HCT116 (cell line): Measurements from ENCODE around the gene ZFP1. TPM values are rescaled to one million over a fixed set of nuclear protein-coding genes. Genes with fewer than 3 reads are reported as not detected.

Experiments used
- ATAC-seq: fragments of 200-7000 bp; cut with Tn5 transposase; 2 replicates; pipeline ENCODE4 v1.9.1; 2020; ENCODE audit warnings: mild to moderate bottlenecking, moderate library complexity
- BruUV-seq: library from RNA; stranded (reverse); fragments of 400-500 nt; replicated peaks from 2 replicates; lab custom pipeline; 2021; lab: Mats Ljungman, UMichigan
- CTCF ChIA-PET: fragments of 300-600 bp; sonication (Branson Sonifier 250); formaldehyde crosslinking; loops from one replicate; lab custom pipeline; 2021; ENCODE audit warnings: antibody characterized with exemption; lab: Charles Lee
- POLR2A ChIA-PET: fragments of 300-600, 350-600 bp; sonication (Branson Sonifier 250); formaldehyde crosslinking; loops from one replicate; lab custom pipeline; 2021; ENCODE audit warnings: antibody characterized with exemption; lab: Charles Lee
- RAD21 ChIA-PET, 2 experiments: fragments of 300-600 bp; sonication (Branson Sonifier 250); formaldehyde crosslinking; loops; one replicate each; lab custom pipeline; 2023; ENCODE audit warnings: low total read pairs in 2 of 2; ENCODE audit not compliant: uncharacterized antibody in 2 of 2, unreplicated experiment in 2 of 2, low non-redundant PET in 1 of 2; lab: Charles Lee
- DNase-seq: peaks from one replicate; pipeline ENCODE4 v3.0.0-alpha.2; 2010; ENCODE audit warnings: low read depth, low spot score
- H2AFZ ChIP-seq: fragments of 200-600 bp; shearing (Covaris generic), sonication (generic); 2 replicates; pipeline ENCODE4 v1.6.1; 2017; ENCODE audit warnings: low read depth, mixed run types, mixed read lengths, antibody characterized with exemption, low read length; ENCODE audit not compliant: poor library complexity, severe bottlenecking
- H3K27ac ChIP-seq: 2 replicates; pipeline ENCODE4 v1.5.1; 2012; ENCODE audit warnings: low read depth, low read length
- H3K27me3 ChIP-seq: fragments of 200-600 bp; sonication (generic); 2 replicates; pipeline ENCODE4 v1.6.1; 2016; ENCODE audit warnings: mixed run types, low read length, mixed read lengths; ENCODE audit not compliant: insufficient read depth
- H3K36me3 ChIP-seq, 2 experiments: fragments of 200-500 bp in 1 of 2; fragments of 200-600 bp in 1 of 2; sonication (Bioruptor generic) in 1 of 2; sonication (generic) in 1 of 2; 2 replicates each; pipeline versions ENCODE4 v1.5.1 to v1.6.1; 2014 to 2016; ENCODE audit warnings: low read length in 2 of 2, inconsistent platforms in 1 of 2, mixed read lengths in 1 of 2, mixed run types in 1 of 2; ENCODE audit not compliant: insufficient read depth in 2 of 2, control insufficient read depth in 1 of 2
- H3K4me1 ChIP-seq, 2 experiments: fragments of 200-600 bp in 1 of 2; sonication (generic) in 1 of 2; 2 replicates each; pipeline versions ENCODE4 v1.5.1 to v1.6.1; 2012 to 2017; ENCODE audit warnings: low read length in 2 of 2, inconsistent platforms in 1 of 2, mild to moderate bottlenecking in 1 of 2, mixed read lengths in 1 of 2, mixed run types in 1 of 2, moderate library complexity in 1 of 2; ENCODE audit not compliant: insufficient read depth in 2 of 2, control insufficient read depth in 1 of 2
- H3K4me2 ChIP-seq: fragments of 200-600 bp; sonication (generic); 2 replicates; pipeline ENCODE4 v1.6.1; 2017; ENCODE audit warnings: mixed run types, low read length, mixed read lengths
- H3K4me3 ChIP-seq, 2 experiments: fragments of 200-600 bp in 1 of 2; sonication (generic) in 1 of 2; replicated peaks in 1 of 2; 2 replicates each; pipeline ENCODE4 v1.5.1; 2011 to 2016; ENCODE audit warnings: low read length in 2 of 2, control low read depth in 1 of 2, low read depth in 1 of 2, mild to moderate bottlenecking in 1 of 2, mixed read lengths in 1 of 2, mixed run types in 1 of 2
- H3K79me2 ChIP-seq: fragments of 200-600 bp; sonication (generic); 2 replicates; pipeline ENCODE4 v1.6.1; 2017; ENCODE audit warnings: mild to moderate bottlenecking, mixed run types, low read length, moderate library complexity, mixed read lengths; ENCODE audit not compliant: insufficient read depth
- H3K9ac ChIP-seq: fragments of 200-600 bp; sonication (generic); 2 replicates; pipeline ENCODE4 v1.6.1; 2016; ENCODE audit warnings: low read length, mixed read lengths
- H3K9me2 ChIP-seq: fragments of 200-600 bp; sonication (generic), shearing (Covaris generic); 2 replicates; pipeline ENCODE4 v1.6.1; 2017; ENCODE audit warnings: mixed run types, mild to moderate bottlenecking, moderate library complexity; ENCODE audit not compliant: insufficient read depth
- H3K9me3 ChIP-seq, 2 experiments: fragments of 200-500 bp in 1 of 2; fragments of 200-600 bp in 1 of 2; sonication (Bioruptor generic) in 1 of 2; sonication (generic) in 1 of 2; 2 replicates each; pipeline ENCODE4 v1.6.1; 2014 to 2017; ENCODE audit warnings: low read length in 2 of 2, mixed read lengths in 2 of 2, inconsistent platforms in 1 of 2, low read depth in 1 of 2, mild to moderate bottlenecking in 1 of 2, mixed run types in 1 of 2, moderate library complexity in 1 of 2; ENCODE audit not compliant: control insufficient read depth in 1 of 2, insufficient read depth in 1 of 2
- H4K20me1 ChIP-seq: fragments of 200-600 bp; sonication (generic), shearing (Covaris generic); 2 replicates; pipeline ENCODE4 v1.6.1; 2017; ENCODE audit warnings: mixed run types, mild to moderate bottlenecking, moderate library complexity; ENCODE audit not compliant: insufficient read depth
- CBX3 ChIP-seq: IDR thresholded peaks from 2 replicates; pipeline ENCODE4 v1.6.1; 2012; ENCODE audit warnings: low read depth
- CTCF ChIP-seq, 3 experiments: fragments of 200-600 bp in 1 of 3; sonication (generic) in 1 of 3; IDR thresholded peaks in 2 of 3; conservative IDR thresholded peaks in 1 of 3; 2 replicates each; pipeline ENCODE4 v1.5.1; 2012 to 2017; ENCODE audit warnings: low read depth in 2 of 3, low read length in 2 of 3, antibody characterized with exemption in 1 of 3, borderline replicate concordance in 1 of 3, control low read depth in 1 of 3, mild to moderate bottlenecking in 1 of 3, mixed read lengths in 1 of 3, mixed run types in 1 of 3, moderate library complexity in 1 of 3; ENCODE audit not compliant: insufficient read depth in 1 of 3
- EGR1 ChIP-seq: IDR thresholded peaks from 2 replicates; pipeline ENCODE4 v1.6.1; 2012; ENCODE audit warnings: low read depth
- ELF1 ChIP-seq: IDR thresholded peaks from 2 replicates; pipeline ENCODE4 v1.6.1; 2012; ENCODE audit warnings: low read depth, borderline replicate concordance
- JUND ChIP-seq: IDR thresholded peaks from 2 replicates; pipeline ENCODE4 v1.6.1; 2012
- POLR2AphosphoS5 ChIP-seq: IDR thresholded peaks from 2 replicates; pipeline ENCODE4 v1.6.1; 2011; ENCODE audit warnings: mild to moderate bottlenecking, low read depth, low read length, moderate library complexity
- SIN3A ChIP-seq: IDR thresholded peaks from 2 replicates; pipeline ENCODE4 v1.6.1; 2012; ENCODE audit warnings: low read depth
- SRF ChIP-seq: IDR thresholded peaks from 2 replicates; pipeline ENCODE4 v1.6.1; 2012; ENCODE audit warnings: low read depth
- ZFX ChIP-seq: fragments of 450-650 bp; IDR thresholded peaks from 2 replicates; pipeline ENCODE4 v1.6.1; 2017
- ZNF274 ChIP-seq: fragments of 200-500 bp; sonication (Bioruptor generic); IDR thresholded peaks from 2 replicates; pipeline ENCODE4 v1.6.1; 2014; ENCODE audit warnings: mild to moderate bottlenecking, low read depth, low read length, inconsistent platforms
- intact Hi-C: fragments of 100-400 bp; cut with micrococcal nuclease; formaldehyde crosslinking; loops from 2 replicates; pipeline ENCODE4 v1.10.0; 2022
- total RNA-seq: library from RNA; stranded (reverse); gene quantifications from one replicate; pipeline ENCODE4 v1.2.1, GENCODE V29; 2021; ENCODE audit not compliant: unreplicated experiment

Gene ZFP1
- total RNA-seq, 1 experiment from 2014 or later: 12.8 TPM

- no peaks in the 10 kb centered on the region for H4K20me1 ChIP-seq
- ChIA-PET POLR2A (no interaction called here), CTCF (no interaction called here), RAD21 (no interaction called here)
- H3K9ac ChIP-seq: no peak overlapping the region
- no peaks in the 10 kb centered on the region for H3K9me3 ChIP-seq
- no peak overlapping the region for H3K27ac ChIP-seq
- H3K4me1 ChIP-seq: no peaks in the 10 kb centered on the region
- H3K4me2 ChIP-seq: no peak overlapping the region
- TF ChIP-seq JUND: no peak
- TF ChIP-seq SRF: no peak
- TF ChIP-seq CTCF (IDR thresholded peaks at IDR 0.05 in 2 of 3, conservative IDR thresholded peaks at IDR 0.05 in 1 of 3; ENCODE audit: borderline replicate concordance in 1 of 3, insufficient read depth in 1 of 3, low read depth in 2 of 3, low read length in 2 of 3): no peak
- TF ChIP-seq CBX3: no peak
- TF ChIP-seq EGR1: no peak
- TF ChIP-seq ZNF274: no peak
- TF ChIP-seq SIN3A: no peak
- no peak for TF ChIP-seq ELF1
- TF ChIP-seq POLR2AphosphoS5: no peak
- no peak for TF ChIP-seq ZFX
- no peak overlapping the region for H3K4me3 ChIP-seq
- DNase-seq (no peak), ATAC-seq (no peak)
- intact Hi-C loops: no loop called here
- no TSS peak for BruUV-seq
- H3K9me2 ChIP-seq: no peaks in the 10 kb centered on the region
- H3K36me3 ChIP-seq: no peaks in the 10 kb centered on the region
- H2AFZ ChIP-seq: no peak overlapping the region
- H3K79me2 ChIP-seq: no peaks in the 10 kb centered on the region
- no peaks in the 10 kb centered on the region for H3K27me3 ChIP-seq
Measured at GRCh38 chr16:75189638-75190245, 41.4 kb downstream of the ZFP1 start.
